Naive thymus-derived CD4-positive, alpha-beta T cell (primary cell): ENCODE measurements around the gene NDUFAF2. TPM values are rescaled to one million over a fixed set of nuclear protein-coding genes. Genes with fewer than 3 reads are reported as not detected.
"Not testable (repeated sequence)": the region's sequence is repeated elsewhere in the genome, so short reads cannot be mapped to it uniquely, and the experiment has no call there.

Source experiments
- ATAC-seq: fragments of 150-1000 bp; cut with Tn5 transposase; 2 replicates; pipeline ENCODE4 v1.10.0; 2021; ENCODE audit warnings: mild to moderate bottlenecking, moderate library complexity
- CTCF ChIA-PET: fragments of 350-600 bp; sonication (Branson Sonifier 250); formaldehyde crosslinking; loops from one replicate; lab custom pipeline; 2021; ENCODE audit warnings: antibody characterized with exemption; lab: Charles Lee
- POLR2A ChIA-PET: fragments of 350-600 bp; sonication (Branson Sonifier 250); formaldehyde crosslinking; loops from one replicate; lab custom pipeline; 2021; ENCODE audit warnings: antibody characterized with exemption, inconsistent platforms; lab: Charles Lee
- DNase-seq, 9 donors: peaks; one replicate each; pipeline versions ENCODE4 v3.0.0 to v3.0.0-alpha.2; 2020 to 2022; ENCODE audit warnings: mixed read lengths in 1 of 9
- H3K27ac ChIP-seq: one replicate; pipeline ENCODE4 v1.7.0; 2013; ENCODE audit warnings: mild to moderate bottlenecking, low read depth, low read length, moderate library complexity
- H3K27me3 ChIP-seq, 2 donors: one replicate each; pipeline ENCODE4 v1.7.0; 2013; ENCODE audit warnings: low read length in 2 of 2, mild to moderate bottlenecking in 2 of 2, moderate library complexity in 2 of 2; ENCODE audit not compliant: control insufficient read depth in 2 of 2, insufficient read depth in 2 of 2
- H3K36me3 ChIP-seq, 3 experiments: 1 replicate in 2 of 3; 2 replicates in 1 of 3; pipeline ENCODE4 v1.7.0; 2013; ENCODE audit warnings: low read length in 3 of 3, mild to moderate bottlenecking in 3 of 3, moderate library complexity in 1 of 3; ENCODE audit not compliant: insufficient read depth in 3 of 3, control insufficient read depth in 2 of 3
- H3K4me1 ChIP-seq, 2 donors: one replicate each; pipeline ENCODE4 v1.7.0; 2013; ENCODE audit warnings: low read length in 2 of 2, mild to moderate bottlenecking in 2 of 2, moderate library complexity in 1 of 2; ENCODE audit not compliant: control insufficient read depth in 2 of 2, insufficient read depth in 2 of 2
- H3K4me3 ChIP-seq: 2 replicates; pipeline ENCODE4 v1.7.0; 2013; ENCODE audit warnings: mild to moderate bottlenecking, low read length
- H3K9me3 ChIP-seq, 3 experiments: 1 replicate in 2 of 3; 2 replicates in 1 of 3; pipeline ENCODE4 v1.7.0; 2013; ENCODE audit warnings: low read length in 3 of 3; ENCODE audit not compliant: control insufficient read depth in 2 of 3
- H3K27ac Mint-ChIP-seq, 9 donors: one replicate each; pipeline ENCODE4 v1.8.0; 2020 to 2022; ENCODE audit warnings: mixed read lengths in 9 of 9, mild to moderate bottlenecking in 8 of 9, moderate library complexity in 5 of 9, inconsistent platforms in 2 of 9
- H3K27me3 Mint-ChIP-seq, 5 donors: one replicate each; pipeline ENCODE4 v1.8.0; 2021 to 2022; ENCODE audit warnings: mixed read lengths in 5 of 5, mild to moderate bottlenecking in 1 of 5
- H3K36me3 Mint-ChIP-seq, 5 donors: one replicate each; pipeline ENCODE4 v1.8.0; 2020 to 2022; ENCODE audit warnings: mixed read lengths in 5 of 5, mild to moderate bottlenecking in 3 of 5, inconsistent platforms in 1 of 5
- H3K4me1 Mint-ChIP-seq, 7 donors: one replicate each; pipeline ENCODE4 v1.8.0; 2020 to 2022; ENCODE audit warnings: mixed read lengths in 7 of 7, mild to moderate bottlenecking in 3 of 7, inconsistent platforms in 1 of 7
- H3K4me3 Mint-ChIP-seq, 10 donors: one replicate each; pipeline ENCODE4 v1.8.0; 2020 to 2022; ENCODE audit warnings: mild to moderate bottlenecking in 10 of 10, mixed read lengths in 10 of 10, moderate library complexity in 6 of 10, inconsistent platforms in 2 of 10
- H3K9me3 Mint-ChIP-seq, 11 donors: one replicate each; pipeline ENCODE4 v1.8.0; 2020 to 2022; ENCODE audit warnings: mixed read lengths in 11 of 11, mild to moderate bottlenecking in 4 of 11, inconsistent platforms in 1 of 11, moderate library complexity in 1 of 11
- intact Hi-C, 2 donors: fragments of 100-400 bp; cut with micrococcal nuclease; formaldehyde crosslinking; loops; one replicate each; pipeline ENCODE4 v1.15.1; 2023
- polyA plus RNA-seq, 2 donors: library from polyadenylated mRNA; unstranded; fragments of 300-500 nt; fragmentation: Illumina TruSeq; gene quantifications; one replicate each; pipeline ENCODE4 v1.2.3, GENCODE V29; 2021
- total RNA-seq, 6 experiments: library from RNA in 5 of 6; stranded (reverse) in 5 of 6; gene quantifications; 1 replicate in 5 of 6; 2 replicates in 1 of 6; pipeline ENCODE4 v1.2.3 and lab custom pipeline; 2021 to 2026

Gene NDUFAF2
- total and polyA plus RNA-seq, 7 experiments from 2014 or later, result 7.0 to 34.7 (median 16.0) TPM

- no peak overlapping the region for H3K4me3 Mint-ChIP-seq
- H3K36me3 Mint-ChIP-seq, result peaks cover 2 to 60% (median 51%) of the 10 kb centered on the region in 5 donors
- no peaks in the 10 kb centered on the region for H3K36me3 ChIP-seq
- H3K27ac Mint-ChIP-seq, result no peak overlapping the region
- no peak for DNase-seq
- intact Hi-C loops, result no loop called here
- CTCF ChIA-PET, result interaction anchor here (0.6 to 0.9 kb wide), 2 partner anchors 11 to 390 kb away, joined by 3 read pairs; no protein-coding TSS in a partner anchor
- peaks cover 0 to 6% (median 0%) of the 10 kb centered on the region in 3 experiments for H3K9me3 ChIP-seq
- H3K4me3 ChIP-seq, result no peak overlapping the region
- H3K9me3 Mint-ChIP-seq, result peaks cover 13 to 35% (median 21%) of the 10 kb centered on the region in 11 donors
- no peaks in the 10 kb centered on the region for H3K27me3 Mint-ChIP-seq
- H3K4me1 ChIP-seq, result no peaks in the 10 kb centered on the region
- POLR2A ChIA-PET, result no interaction called here
- H3K4me1 Mint-ChIP-seq, result peaks cover 0 to 19% (median 10%) of the 10 kb centered on the region in 7 donors
- no peak overlapping the region for H3K27ac ChIP-seq
- no peak for ATAC-seq
- H3K27me3 ChIP-seq, result no peaks in the 10 kb centered on the region
These were observed 34.0 kb downstream of the NDUFAF2 start for GRCh38 chr5:60978968-60979367.

- POLR2A ChIA-PET, result no interaction called here
- H3K27ac Mint-ChIP-seq, result no peak overlapping the region
- Histone ChIP-seq H3K36me3 (no peaks in the 10 kb centered on the region), H3K27ac (no peak overlapping the region), H3K9me3 (peaks cover 0 to 6% (median 0%) of the 10 kb centered on the region in 3 experiments), H3K4me3 (no peak overlapping the region), H3K27me3 (no peaks in the 10 kb centered on the region), H3K4me1 (no peaks in the 10 kb centered on the region)
- no peak overlapping the region for H3K4me3 Mint-ChIP-seq
- H3K36me3 Mint-ChIP-seq, result peaks cover 4 to 57% (median 50%) of the 10 kb centered on the region in 5 donors
- no peaks in the 10 kb centered on the region for H3K27me3 Mint-ChIP-seq
- CTCF ChIA-PET, result no interaction called here
- DNase-seq (no peak), ATAC-seq (no peak)
- H3K4me1 Mint-ChIP-seq, result peaks cover 0 to 11% (median 5%) of the 10 kb centered on the region in 7 donors
- peaks cover 17 to 47% (median 24%) of the 10 kb centered on the region in 11 donors for H3K9me3 Mint-ChIP-seq
- intact Hi-C loops, result no loop called here
These were observed 35.5 kb downstream of the NDUFAF2 start for GRCh38 chr5:60980511-60980910.

DNA sequence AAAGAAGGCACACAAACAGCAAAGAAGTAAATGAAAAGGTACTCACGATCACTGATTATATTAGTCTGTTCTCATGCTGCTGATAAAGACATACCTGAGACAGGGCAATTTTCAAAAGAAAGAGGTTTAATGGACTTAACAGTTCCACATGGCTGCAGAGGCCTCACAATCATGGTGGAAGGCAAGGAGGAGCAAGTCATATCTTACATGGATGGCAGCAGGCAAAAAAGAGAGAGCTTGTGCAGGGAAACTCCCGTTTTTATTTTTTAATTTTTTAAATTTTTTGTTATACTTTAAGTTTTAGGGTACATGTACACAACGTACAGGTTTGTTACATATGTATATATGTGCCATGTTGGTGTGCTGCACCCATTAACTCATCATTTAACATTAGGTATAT lies 37.1 kb downstream of the NDUFAF2 start:
- H3K4me3 Mint-ChIP-seq, CTCF ChIA-PET, H3K27me3 ChIP-seq, H3K4me1 ChIP-seq, H3K27ac Mint-ChIP-seq, H3K9me3 ChIP-seq, H3K27me3 Mint-ChIP-seq, H3K27ac ChIP-seq, intact Hi-C loops, H3K4me3 ChIP-seq, DNase-seq, ATAC-seq, H3K36me3 ChIP-seq: not testable (repeated sequence)
- Mint-ChIP-seq H3K36me3 (peaks cover 4 to 63% (median 55%) of the 10 kb centered on the region in 5 donors), H3K4me1 (peaks cover 0 to 16% (median 4%) of the 10 kb centered on the region in 7 donors), H3K9me3 (peaks cover 26 to 63% (median 37%) of the 10 kb centered on the region in 11 donors)
- POLR2A ChIA-PET, result interaction anchor here (0.6 kb wide), 1 partner anchor 268 kb away, joined by 3 read pairs; no protein-coding TSS in a partner anchor

- ChIA-PET CTCF (interaction anchor here (0.9 kb wide), 1 partner anchor 11 kb away, joined by 3 read pairs; no protein-coding TSS in a partner anchor), POLR2A (no interaction called here)
- H3K9me3 Mint-ChIP-seq, result peaks cover 21 to 77% (median 40%) of the 10 kb centered on the region in 11 donors
These were observed 44.8 kb downstream of the NDUFAF2 start for GRCh38 chr5:60989790-60990189.

GRCh38 chr5:60992871-60993270 lies 47.9 kb downstream of the NDUFAF2 start:
- peaks cover 5 to 60% (median 46%) of the 10 kb centered on the region in 5 donors for H3K36me3 Mint-ChIP-seq

More at GRCh38 chr5:60989790-60990189, 44.8 kb downstream of the NDUFAF2 start:
- H3K4me3 Mint-ChIP-seq, result no peak overlapping the region
- Histone ChIP-seq H3K36me3 (peaks cover 0 to 12% (median 0%) of the 10 kb centered on the region in 3 experiments), H3K4me3 (no peak overlapping the region), H3K27me3 (no peaks in the 10 kb centered on the region), H3K27ac (no peak overlapping the region), H3K9me3 (peaks cover 0 to 14% (median 6%) of the 10 kb centered on the region in 3 experiments), H3K4me1 (no peaks in the 10 kb centered on the region)
- H3K36me3 Mint-ChIP-seq, result peaks cover 4 to 73% (median 66%) of the 10 kb centered on the region in 5 donors
- H3K27me3 Mint-ChIP-seq, result no peaks in the 10 kb centered on the region
- H3K4me1 Mint-ChIP-seq, result peaks cover 4 to 17% (median 7%) of the 10 kb centered on the region in 7 donors
- DNase-seq (no peak), ATAC-seq (no peak)
- intact Hi-C loops, result no loop called here
- H3K27ac Mint-ChIP-seq, result no peak overlapping the region

DNA sequence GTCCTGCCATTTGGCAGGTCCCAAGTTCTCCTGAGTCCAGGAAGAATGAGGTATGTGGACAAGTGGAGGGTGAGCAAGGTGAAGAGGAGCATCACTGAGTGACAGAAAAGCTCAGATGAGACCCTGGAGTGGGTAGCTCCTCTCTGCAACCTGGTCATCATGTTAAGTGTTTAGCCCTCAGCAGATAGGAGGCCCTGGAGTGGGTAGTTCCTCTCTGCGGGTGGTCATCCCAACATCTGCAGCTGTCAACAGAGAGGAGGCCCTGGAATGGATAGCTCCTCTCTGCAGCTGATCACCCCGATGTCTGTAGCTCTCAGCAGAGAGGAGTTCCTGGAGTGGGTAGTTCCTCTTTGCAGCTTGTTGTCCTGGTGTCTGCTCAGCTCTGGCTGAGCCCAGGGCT lies 48.4 kb downstream of the NDUFAF2 start:
- Mint-ChIP-seq H3K4me1 (peaks cover 0 to 32% (median 18%) of the 10 kb centered on the region in 7 donors), H3K9me3 (peaks cover 5 to 45% (median 24%) of the 10 kb centered on the region in 11 donors), H3K36me3 (peaks cover 5 to 57% (median 41%) of the 10 kb centered on the region in 5 donors), H3K27me3 (no peaks in the 10 kb centered on the region), H3K4me3 (no peak overlapping the region), H3K27ac (no peak overlapping the region)
- intact Hi-C loops, result no loop called here
- H3K9me3 ChIP-seq, result peaks cover 0 to 14% (median 6%) of the 10 kb centered on the region in 3 experiments
- H3K27ac ChIP-seq, result no peak overlapping the region
- ATAC-seq (no peak), DNase-seq (no peak)
- CTCF ChIA-PET, result no interaction called here
- no peaks in the 10 kb centered on the region for H3K27me3 ChIP-seq
- no peaks in the 10 kb centered on the region for H3K4me1 ChIP-seq
- H3K4me3 ChIP-seq, result no peak overlapping the region
- POLR2A ChIA-PET, result no interaction called here
- peaks cover 0 to 12% (median 0%) of the 10 kb centered on the region in 3 experiments for H3K36me3 ChIP-seq

More at GRCh38 chr5:60992871-60993270, 47.9 kb downstream of the NDUFAF2 start:
- Histone ChIP-seq H3K27ac (no peak overlapping the region), H3K4me3 (no peak overlapping the region), H3K27me3 (no peaks in the 10 kb centered on the region), H3K4me1 (no peaks in the 10 kb centered on the region), H3K36me3 (peaks cover 0 to 12% (median 0%) of the 10 kb centered on the region in 3 experiments), H3K9me3 (peaks cover 0 to 14% (median 6%) of the 10 kb centered on the region in 3 experiments)
- H3K27ac Mint-ChIP-seq, result no peak overlapping the region
- intact Hi-C loops, result no loop called here
- H3K9me3 Mint-ChIP-seq, result peaks cover 5 to 50% (median 24%) of the 10 kb centered on the region in 11 donors
- H3K4me3 Mint-ChIP-seq, result no peak overlapping the region
- ChIA-PET POLR2A (no interaction called here), CTCF (no interaction called here)
- H3K4me1 Mint-ChIP-seq, result peaks cover 1 to 32% (median 18%) of the 10 kb centered on the region in 7 donors
- H3K27me3 Mint-ChIP-seq, result no peaks in the 10 kb centered on the region
- ATAC-seq (no peak), DNase-seq (no peak)
